Upper lobe of left lung (tissue), 4 donors: ENCODE measurements around the gene SOX2.

Experiments
- EP300 ChIP-seq, 4 donors: sonication (generic); formaldehyde crosslinking; IDR thresholded peaks; one replicate each; pipeline ENCODE4 v1.5.1; 2017; ENCODE audit warnings: antibody characterized with exemption in 4 of 4, control low read depth in 2 of 4
- POLR2A ChIP-seq, 4 donors: fragments of 450-650 bp; IDR thresholded peaks; one replicate each; pipeline ENCODE4 v1.5.1; 2016 to 2017; ENCODE audit warnings: antibody characterized with exemption in 4 of 4, mild to moderate bottlenecking in 2 of 4
- POLR2AphosphoS5 ChIP-seq, 2 donors: sonication (generic); formaldehyde crosslinking; IDR thresholded peaks; one replicate each; pipeline ENCODE4 v1.5.1; 2017; ENCODE audit warnings: antibody characterized with exemption in 2 of 2
- TF ChIP-seq, protein P1 (sequence below), 6 experiments: fragments of 450-650 bp in 4 of 6; fragments of 200-600 bp in 2 of 6; sonication (generic) in 2 of 6; IDR thresholded peaks; one replicate each; pipeline ENCODE4 v1.5.1; 2016 to 2019; ENCODE audit warnings: antibody characterized with exemption in 6 of 6

DNA sequence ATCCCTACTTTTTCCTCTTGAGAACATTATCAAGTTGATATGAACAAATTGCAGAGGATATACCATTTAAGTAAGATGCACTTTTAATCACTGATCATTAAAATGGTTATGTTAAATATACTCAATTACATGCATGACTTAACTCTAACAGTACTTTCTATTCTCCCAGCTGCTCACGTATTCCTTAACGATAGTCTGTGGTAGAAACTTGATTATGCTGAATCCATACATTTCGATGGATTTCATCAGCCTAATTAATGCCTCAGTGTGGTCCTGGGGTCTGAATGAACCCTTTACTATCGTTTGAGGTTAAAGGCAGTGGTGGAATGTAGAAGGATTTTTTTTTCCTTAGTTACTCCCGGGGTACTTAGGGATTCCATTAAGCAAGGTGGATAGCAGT, 18.6 kb downstream of the SOX2 start:
- TF ChIP-seq, protein P1, sequence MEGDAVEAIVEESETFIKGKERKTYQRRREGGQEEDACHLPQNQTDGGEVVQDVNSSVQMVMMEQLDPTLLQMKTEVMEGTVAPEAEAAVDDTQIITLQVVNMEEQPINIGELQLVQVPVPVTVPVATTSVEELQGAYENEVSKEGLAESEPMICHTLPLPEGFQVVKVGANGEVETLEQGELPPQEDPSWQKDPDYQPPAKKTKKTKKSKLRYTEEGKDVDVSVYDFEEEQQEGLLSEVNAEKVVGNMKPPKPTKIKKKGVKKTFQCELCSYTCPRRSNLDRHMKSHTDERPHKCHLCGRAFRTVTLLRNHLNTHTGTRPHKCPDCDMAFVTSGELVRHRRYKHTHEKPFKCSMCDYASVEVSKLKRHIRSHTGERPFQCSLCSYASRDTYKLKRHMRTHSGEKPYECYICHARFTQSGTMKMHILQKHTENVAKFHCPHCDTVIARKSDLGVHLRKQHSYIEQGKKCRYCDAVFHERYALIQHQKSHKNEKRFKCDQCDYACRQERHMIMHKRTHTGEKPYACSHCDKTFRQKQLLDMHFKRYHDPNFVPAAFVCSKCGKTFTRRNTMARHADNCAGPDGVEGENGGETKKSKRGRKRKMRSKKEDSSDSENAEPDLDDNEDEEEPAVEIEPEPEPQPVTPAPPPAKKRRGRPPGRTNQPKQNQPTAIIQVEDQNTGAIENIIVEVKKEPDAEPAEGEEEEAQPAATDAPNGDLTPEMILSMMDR (IDR thresholded peaks at IDR 0.05): no peak
- no peak for TF ChIP-seq POLR2AphosphoS5 (IDR thresholded peaks at IDR 0.05)
- no peak for TF ChIP-seq POLR2A (IDR thresholded peaks at IDR 0.05)
- TF ChIP-seq EP300 (IDR thresholded peaks at IDR 0.05): no peak
